ENCODE results near the gene LRRC4C.

Gene LRRC4C

DNA sequence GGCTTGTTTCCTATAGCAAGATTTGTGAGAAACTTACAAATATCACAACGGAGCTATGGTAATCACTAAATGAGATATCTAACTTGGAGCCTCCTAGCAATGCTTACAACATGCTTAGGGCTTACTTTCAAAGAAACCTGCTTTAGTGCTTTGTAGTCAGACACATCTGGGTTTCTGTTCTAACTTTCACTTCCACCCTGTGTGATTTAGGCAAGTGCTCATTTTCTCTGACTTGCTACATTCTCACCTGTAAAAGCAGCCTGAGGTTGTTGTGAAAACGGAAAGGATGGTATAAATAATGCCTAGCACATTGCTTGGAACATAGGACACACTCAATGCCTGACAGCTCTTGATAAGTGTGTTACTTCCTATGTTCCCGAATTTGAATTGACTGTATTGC is 45.6 kb downstream of the LRRC4C start:
- no peak for DNase-seq

DNA sequence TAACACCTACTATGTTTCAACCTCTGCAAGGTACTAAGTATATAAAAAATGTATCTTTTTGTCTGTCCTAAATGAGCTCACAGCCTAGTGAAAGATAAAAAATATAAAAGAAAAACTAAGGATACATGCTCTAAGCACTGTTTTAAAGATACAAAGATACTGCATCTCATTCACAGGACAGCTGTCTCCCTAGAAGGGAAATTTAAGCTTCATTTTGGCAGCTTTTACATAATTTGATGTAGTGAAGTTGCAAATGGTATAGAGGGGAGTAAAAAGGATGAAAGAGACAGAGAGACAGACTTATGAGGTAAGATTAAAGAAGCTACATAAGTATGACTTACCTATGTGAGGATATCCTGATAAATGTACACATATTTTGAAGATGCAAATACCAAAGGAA is 53.6 kb downstream of the LRRC4C start:
- DNase-seq: no peak

DNA sequence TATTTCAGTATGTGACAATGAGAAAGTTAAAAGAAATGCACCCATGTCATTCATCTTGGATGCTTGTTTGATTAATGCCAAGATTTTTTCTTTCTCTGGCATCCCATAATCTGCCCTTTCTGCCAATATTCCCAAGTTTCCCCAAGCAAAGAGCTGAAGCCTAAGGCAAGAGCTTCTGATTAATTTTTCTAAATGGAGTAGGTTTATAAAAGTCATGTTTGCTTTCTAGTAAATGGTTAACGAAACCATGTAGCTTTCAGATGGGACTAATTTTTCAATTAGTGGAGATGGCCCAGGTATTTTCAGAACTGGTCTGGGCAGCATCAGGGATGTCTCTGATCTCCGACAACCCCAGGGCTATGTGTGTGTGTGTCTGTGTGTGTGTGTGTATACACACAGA is 55.3 kb downstream of the LRRC4C start:
- DNase-seq: no peak

DNA sequence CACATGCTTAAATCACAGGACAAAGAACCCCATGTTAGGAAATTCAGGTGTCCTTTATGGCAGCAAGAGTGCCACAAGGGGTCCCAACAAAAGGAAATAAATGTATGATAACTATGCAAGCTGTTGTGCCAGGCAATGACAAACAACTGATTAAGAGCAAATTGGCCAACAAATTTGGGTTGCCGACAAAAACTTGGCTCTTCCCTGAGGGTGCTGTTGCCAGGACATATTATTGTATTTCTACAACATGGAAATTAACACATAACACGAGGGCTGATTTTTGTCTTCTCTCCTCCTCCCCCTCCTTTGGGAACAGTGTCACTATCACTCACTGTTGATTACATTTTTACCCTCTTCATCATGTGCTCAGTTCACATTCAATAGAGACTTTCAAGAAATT is 56.0 kb downstream of the LRRC4C start:
- no peak for DNase-seq

DNA sequence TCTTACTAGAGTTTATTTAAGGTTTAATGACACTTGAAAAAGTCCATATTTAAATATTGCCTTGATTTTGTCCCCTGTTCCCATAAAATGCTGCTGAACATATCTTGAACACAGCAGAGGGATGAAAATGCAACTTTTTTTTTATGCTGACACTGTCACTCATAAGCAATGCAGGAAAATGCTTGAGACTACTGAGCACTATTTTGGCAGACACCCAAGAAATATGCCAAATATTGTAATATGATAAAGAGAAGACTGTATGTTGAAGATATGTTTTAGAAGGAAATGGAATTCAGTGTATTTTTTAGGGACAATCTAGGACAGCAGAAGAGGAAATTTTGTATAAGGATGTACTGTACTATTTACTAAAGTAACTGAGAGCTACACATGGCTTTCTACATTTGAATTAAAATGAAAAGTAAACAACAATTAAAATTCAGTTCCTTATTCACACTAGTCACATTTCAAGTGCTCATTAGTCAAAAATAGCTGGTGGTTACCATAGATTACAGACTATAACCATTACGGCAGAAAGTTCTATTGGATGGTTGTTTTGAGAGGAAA is 58.6 kb downstream of the LRRC4C start:
- DNase-seq: no peak

DNA sequence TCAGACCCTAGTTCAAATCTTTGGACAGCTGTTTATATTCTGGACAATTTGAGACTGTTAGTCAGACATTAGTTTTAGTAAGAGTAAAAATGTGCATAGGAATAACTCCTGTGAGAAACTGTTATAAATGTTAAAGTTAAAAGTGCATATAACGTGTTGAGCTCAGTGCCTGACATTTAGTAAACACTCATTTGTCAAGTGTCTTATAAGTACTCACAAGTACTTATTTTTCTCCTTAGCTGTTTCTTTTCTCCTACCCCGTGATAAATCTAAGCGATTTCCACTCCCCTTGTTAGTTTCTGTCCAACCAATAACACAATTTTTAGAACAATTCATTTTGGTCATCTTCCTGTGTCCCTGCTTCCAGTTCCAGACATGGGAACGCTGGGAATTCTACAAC is 59.3 kb downstream of the LRRC4C start:
- DNase-seq: no peak

DNA sequence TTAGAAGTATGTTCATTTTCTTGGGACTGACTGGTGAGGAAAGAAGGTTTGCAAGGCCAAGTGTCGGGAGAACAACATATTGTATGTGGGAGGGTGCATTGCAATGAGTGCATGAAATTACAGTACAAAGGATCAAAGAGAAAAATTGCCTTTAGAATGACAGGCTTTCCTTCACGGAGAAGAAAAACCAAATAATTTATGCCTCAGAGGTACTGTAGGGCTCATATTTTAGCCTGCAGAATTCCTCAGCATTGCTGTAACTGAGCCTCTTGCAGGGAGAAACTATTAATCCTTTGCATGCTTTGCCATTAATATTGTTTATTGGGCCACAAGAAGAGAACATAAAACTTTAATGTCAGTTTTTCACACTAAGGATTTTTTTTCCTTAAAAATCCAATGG is 60.1 kb downstream of the LRRC4C start:
- DNase-seq: no peak

DNA sequence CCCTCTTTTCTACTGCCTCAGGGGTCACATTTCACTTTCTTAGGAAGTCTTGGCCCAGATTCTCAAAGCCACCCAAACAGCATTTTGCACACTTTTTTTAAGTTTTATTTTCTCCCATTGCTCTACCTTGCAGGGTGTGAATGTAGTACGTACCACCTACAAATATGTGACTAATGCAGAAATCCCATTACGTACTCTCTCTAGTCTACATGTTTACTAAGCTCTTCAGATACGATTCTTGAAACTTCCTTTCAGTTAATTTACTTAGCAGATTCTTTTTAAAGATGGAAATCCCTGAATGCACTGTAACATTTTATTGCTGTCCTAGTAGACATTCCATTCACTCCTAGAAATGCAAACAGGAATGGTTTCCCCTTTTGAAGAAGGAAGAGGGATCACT is 61.3 kb downstream of the LRRC4C start:
- no peak for DNase-seq

DNA sequence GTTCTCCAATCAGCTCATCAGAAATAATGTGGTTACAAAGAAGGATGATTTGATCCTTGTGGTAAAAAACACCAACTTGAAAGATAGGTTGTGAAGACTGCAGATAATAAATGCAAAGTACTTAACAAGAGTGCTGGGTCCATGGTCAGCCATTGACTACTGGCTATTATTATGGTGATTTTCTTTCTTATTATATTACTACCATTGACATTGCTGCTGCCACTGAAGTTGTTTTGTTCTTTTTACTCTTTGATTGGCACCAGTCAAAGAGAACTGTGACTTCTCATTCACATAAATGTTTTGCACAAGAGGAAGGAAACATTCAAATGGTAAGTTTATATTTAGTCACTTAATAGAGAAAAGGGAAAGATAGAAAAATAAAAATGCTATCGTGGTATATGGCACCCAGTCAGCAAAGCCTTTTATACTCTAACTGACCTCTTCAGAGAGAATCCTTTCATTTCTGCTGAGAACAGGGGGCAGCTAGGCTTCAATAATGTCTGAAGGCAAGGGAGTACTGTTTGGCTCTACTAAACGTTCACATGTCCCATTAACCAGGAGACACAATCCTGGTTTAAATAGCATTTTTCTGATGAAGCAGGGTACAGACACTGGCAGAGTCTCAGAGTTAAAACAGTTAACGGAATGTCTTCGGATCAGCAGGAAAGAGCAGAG is 64.8 kb downstream of the LRRC4C start:
- DNase-seq: no peak

DNA sequence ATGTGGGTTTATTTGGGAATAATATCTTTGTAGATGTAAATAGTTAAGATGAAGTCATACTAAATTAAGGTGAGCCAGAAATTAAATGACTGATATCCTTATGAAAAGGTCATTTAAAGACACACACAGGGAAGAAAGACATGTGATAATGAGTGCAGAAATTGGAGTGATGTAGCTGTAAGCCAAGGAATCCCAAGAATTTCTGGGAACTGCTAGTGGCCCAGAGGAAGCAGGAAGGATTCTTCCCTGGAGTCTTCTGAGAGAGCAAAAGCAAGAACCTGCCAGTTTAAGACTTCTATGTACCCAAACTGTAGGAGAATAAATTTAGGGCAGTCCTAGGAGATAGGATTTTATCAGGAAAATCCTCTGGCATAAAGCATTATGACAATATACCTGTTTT is 66.9 kb downstream of the LRRC4C start:
- no peak for DNase-seq

DNA sequence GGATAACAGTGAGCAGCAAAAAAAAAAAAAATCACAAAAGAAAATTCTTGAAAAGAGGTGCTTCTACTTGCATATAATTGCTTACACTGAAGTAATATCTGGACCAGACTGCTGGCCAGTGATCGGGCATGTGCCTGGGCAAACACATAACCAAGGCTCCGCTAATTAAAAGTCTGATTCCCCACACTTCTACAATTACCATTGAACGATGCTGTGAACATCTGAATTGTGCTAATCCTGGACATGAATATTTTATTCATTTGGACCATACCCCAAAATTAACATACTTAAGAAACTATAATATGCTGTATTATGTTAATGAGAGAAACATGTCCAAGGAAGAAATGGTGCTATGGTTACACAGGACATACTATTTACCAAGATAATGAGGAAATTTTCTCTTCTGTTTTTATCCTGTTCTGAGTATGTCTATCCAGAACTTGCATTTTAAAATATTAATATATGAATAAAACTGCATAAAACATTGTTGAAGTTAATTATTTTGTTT is 69.8 kb downstream of the LRRC4C start:
- DNase-seq: no peak

DNA sequence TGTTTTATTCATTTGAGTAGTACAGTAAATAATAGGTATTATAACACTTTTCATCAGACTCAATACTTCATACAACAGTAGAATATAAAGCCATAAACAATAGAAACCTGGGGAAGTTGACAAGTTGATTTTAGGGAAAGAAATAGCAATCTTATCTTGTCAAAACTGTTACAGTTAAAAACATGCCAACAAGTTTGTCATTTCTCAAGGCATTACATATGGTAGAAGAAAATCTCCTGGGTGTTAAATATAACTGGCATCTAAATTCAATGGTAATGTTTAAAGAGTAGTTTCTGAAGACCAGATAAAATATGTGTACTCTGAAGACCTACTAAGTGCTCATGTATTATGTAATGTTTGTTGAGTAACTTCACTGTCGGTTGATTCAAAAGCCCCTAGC is 75.1 kb downstream of the LRRC4C start:
- DNase-seq: no peak

DNA sequence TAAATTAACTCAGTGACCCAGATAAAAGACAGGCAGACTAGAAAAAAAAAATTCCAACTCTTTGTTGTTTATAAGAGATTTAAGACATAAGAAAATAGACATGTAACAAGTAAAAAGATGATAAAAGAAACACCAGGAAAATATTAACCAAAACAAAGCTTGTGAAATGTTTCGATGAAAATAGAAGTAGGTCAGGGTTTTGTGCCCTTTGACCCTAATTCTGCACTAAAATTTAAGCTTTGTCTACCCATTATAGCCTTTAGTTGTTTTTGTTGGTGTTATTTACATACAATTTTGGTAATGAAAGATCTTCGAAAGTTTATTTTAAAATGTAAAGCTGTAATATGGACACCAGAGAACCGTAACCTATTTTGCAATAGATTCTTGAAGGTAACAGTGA is 75.7 kb downstream of the LRRC4C start:
- DNase-seq: no peak

DNA sequence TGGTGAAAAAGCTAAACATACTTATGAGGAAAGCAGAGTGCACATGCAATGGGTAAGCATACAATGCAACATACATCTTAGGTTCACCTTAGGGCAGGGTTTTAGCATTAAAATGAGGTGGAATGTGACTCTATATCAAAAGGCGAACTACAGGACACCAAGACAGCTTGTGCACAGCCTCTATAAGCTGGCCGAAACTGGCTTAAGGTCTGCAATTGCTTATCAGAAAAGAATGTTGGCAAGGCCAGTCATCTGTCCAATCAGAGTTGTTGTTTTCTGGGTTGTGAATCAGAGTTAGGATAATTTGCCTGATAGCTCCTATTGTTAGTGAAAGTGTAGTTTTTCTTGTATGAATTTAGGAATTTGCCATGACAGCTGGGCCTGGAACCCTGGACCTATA is 76.5 kb downstream of the LRRC4C start:
- no peak for DNase-seq

DNA sequence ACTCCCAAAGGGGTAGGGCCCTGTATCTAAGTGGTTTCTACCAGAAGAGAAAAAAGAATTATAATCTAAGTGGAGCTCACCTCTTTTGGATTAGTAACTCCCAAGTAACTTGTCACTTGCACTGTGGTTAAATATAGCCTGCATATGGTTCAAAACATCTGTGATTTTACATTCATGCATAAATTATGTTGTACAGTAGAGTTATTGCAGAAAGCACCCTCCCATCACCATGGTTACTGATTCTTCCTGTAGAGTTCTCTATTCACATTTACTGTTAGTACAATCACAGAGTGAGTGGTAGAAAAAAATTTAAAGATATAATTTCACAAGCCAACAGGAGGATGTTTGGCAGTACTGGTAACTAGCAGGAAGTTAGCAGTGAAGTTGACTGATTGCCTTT is 80.4 kb downstream of the LRRC4C start:
- DNase-seq: no peak

DNA sequence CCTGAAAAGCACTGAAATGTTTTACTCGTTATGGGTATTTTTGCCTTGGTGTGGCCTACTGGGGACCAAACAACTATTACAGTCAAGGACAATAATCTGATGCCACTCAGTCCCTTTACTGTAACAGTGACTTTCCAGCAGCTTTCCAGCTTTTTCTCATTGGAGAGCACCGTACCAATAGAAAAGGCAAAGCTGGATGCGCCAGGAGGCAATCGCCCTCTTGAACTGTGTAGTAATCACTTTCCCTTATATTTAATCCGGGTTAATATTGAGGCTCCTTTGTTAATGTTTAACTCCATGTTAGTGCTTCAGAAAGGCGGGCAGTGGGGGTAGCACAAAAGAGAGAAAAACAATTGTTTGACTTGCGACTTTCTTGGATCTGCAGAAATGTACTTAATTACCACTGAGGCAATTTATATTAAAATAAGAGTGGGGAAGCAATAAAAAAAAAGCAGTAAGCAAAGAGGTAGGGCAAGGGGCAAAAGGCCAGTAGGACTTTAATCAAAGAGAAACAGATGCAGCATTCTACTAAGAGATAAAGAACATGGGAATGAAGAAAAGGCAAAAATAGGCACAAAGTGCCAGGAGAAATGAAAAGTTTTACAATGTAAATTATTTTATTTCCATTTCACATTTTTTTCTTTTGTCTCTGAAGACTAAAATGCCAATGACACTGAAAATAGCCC is 81.6 kb downstream of the LRRC4C start:
- DNase-seq: no peak

DNA sequence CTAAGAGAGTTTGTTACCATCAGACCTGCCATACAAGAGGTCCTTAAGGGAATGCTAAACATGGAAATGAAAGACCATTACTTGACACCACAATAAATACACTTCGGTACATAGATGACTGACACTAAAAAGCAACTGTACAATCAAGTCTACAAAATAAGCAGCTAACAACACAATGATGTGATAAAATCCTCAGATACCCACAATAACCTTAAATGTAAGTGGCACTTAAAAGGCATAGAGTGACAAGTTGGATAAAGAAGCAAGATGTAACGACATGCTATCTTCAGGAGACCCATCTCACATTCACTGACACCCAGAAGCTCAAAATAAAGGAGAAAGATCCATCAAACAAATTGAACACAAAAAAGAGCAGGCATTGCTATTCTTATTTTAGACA is 107.6 kb downstream of the LRRC4C start:
- no peak for DNase-seq

DNA sequence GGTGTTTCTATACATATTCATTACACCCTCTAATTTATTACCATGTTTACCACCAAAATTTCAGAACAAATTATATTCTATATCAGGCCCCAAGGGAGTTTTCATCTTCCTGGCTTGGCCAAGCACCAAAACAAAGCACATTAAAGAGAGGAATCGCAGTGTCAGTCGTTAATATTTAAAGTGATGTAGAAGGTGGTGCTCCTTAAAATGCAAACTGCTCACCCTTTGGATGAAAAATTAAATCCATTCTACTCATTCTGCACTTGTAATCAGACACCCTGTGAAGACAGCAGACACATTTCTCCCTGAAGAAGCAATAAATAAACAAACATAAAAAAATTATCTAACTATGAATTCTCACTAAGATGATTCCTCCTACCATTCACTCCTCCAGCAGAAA is 113.4 kb downstream of the LRRC4C start:
- DNase-seq: no peak

DNA sequence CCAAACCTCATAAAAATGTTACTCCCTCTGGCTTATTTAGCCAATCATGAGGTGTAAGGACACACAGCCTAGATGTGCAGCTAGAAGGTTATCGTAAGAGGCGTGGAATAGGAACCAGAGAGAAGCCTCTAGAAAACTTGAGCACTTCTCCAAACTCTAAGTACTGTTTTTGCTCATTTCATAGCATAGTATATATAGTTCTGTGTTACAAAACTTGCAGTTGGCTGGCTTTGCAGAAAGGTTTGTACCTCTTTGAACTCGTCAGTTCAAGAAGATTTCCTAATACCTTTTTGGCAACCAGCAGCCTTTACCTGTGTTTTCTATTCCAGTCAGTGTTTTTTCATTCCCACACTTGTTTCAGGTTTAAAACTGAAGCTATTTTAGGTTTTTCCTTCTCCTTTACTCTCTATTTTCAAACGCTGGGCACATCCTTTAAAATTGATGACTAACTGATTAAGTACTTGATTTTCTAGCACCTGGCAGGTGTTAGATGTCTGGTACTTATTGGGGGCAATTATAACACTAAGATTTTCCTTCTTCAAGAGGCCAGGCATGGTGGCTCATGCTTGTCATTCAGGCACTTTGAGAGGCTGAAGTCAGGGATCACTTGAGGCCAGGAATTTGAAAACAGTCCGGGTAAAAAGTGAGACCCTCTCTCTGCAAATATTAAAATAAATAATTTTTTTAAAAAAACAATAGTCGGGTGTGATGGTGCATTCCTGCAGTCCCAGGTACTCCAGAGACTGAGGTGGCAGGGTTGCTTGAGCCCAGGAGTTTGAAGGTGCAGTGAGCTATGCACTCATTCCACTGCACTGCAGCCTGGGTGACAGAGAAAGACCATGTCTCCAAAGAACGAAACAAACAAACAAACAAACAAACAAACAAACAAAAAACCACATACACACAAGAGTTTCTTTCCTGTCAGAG is 125.2 kb downstream of the LRRC4C start:
- no peak for DNase-seq

DNA sequence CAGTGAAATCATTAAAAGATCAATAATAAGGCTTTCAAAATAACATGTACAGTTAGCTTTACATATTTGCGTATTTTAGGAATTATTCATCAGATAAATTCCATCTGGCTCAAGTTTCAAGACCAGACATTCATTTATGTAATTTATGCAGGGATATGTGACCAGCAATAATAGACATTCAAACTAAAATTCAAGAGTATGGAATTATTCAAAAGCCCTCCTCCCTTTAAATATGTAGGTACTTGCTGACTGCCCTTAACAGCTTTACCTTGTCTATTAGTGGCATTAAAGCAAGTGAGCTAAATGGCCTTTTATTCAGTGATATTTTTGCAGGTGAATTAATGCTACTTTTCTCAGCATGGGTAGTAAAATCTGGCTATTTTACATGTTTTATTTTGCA is 126.1 kb downstream of the LRRC4C start:
- no peak for DNase-seq

DNA sequence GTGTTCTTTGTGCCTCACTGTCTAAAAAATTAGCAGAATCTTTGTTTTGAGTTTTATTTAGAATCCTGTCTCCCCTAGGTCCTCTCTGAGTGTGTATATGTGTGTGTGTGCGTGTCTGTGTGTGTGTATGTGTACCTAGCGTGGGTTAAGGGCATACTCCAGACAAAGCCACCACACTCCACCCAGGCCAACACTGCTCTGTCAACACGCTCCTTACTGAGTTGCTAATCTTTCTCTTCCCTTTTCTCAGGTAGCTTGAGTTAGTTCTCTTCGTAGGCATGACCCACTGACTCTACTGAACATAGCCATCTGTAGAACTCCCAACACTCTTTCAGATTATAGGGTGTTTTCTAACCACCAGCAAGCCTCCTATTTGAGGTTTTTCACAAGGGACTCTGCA is 131.1 kb downstream of the LRRC4C start:
- no peak for DNase-seq

DNA sequence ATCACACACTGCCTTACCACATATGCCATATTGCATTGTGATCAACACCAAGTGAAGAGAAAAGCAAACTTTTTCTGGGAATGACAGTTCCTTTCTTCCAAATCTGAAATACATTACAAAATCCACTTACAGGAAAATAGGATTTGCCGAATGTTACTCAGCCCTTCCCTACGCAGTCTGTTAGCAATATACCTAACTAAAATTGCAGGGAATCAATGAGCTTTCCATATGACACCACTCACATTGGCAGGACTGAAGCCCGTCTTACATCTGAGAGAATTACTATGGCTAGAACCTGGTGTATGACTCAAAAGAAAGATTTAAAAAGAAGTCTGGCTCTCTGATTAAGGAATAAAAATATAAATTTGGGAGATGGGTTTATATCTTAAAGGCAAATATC is 136.0 kb downstream of the LRRC4C start:
- DNase-seq: no peak

DNA sequence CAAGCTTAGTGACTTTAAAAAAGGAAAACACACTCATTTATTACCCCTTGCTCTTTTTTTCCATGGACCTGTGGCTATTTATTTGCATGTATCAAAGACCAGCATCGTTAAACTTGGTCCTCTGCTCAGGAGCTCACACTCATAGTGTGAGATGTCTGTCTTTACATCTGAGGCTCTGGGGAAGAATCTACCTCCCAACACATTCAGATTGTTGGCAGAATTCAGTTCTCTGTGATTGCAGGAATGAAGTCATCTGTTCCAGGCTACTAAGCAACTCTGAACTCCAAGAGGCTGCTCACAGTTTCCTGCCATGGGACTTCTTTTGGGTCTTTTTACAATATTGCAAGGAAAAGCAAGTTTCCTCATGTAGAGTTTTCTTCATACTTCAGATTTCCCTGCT is 138.8 kb downstream of the LRRC4C start:
- no peak for DNase-seq

DNA sequence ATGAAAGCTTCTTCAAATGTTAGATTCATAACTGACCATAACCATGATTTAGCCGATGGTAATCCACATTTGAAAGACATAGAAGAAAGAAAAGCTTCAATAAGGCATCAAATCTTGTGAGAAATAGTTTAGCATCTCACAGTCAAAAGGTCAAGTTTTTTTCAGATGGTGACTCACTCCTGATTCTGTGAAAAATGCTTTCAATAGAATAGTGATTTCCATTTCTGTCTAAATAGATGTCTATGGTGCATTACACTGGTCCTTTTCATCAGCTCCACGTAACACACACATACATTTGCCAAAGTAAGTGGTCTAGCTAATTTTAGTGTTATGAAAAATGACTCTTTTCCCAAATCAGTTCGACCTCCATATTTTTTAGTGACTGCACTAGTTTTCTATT is 139.2 kb downstream of the LRRC4C start:
- DNase-seq: no peak
